DOHH2 (cell line): ENCODE results near the gene TUBA4A.

ENCODE experiments used
- CTCF ChIP-seq: fragments of 200-600 bp; sonication (generic); IDR thresholded peaks from one replicate; pipeline ENCODE4 v1.5.1; 2014; ENCODE audit warnings: antibody characterized with exemption, mild to moderate bottlenecking, low read depth, low read length; ENCODE audit not compliant: poor library complexity, severe bottlenecking
- EZH2phosphoT487 ChIP-seq: fragments of 200-600 bp; sonication (generic); IDR thresholded peaks from 2 replicates; pipeline ENCODE4 v1.6.1; 2017; ENCODE audit warnings: borderline replicate concordance, mild to moderate bottlenecking, antibody characterized with exemption, low read length, moderate library complexity, mixed read lengths

DNA sequence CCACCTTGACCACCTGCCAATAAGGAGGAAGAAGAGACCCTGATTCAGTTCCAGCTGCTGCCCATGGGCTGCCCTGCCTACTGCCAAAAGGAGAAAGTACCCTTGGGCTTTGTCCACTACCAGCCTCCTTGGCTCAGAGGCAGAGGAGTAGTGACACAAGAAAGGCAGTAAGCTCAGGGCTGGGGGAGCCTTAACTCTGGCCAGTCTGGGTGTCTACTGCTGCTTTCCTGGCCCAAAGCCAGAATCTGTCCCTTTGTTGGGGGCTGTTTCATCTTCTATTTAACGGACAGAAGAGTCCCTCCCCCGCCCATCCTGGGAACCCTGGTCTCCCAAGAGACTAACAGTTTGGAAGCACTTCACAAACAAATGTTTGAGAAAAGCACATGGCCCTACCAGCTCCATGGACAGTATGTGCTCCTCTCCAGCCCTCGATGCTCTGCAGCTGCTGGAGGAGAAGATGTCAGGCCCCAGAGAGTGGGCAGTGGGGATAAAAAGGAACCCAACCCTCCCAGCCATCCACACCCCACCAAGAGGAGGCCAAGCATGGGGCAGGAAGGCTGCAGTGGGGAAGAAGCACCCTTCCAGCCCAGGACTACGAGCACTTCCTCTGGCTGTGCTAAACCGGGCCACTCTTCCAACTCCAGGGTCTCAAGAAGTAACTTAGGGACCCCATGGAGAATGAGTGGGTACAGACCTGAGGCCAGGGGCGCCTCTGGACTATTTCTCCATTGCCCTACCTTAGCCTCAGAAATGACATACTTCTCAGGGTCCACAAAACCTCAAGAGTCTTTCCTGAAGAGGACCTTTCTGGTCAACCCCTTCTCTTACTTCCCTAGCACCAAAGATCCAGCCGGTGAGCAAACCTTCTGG is 25.4 kb downstream of the TUBA4A start:
- TF ChIP-seq CTCF (no peak), EZH2phosphoT487 (no peak)
